ENCODE data around the gene ABCB9. TPM values are rescaled to one million over a fixed set of nuclear protein-coding genes. Genes with fewer than 3 reads are reported as not detected.
"Not testable (repeated sequence)": the region's sequence is repeated elsewhere in the genome, so short reads cannot be mapped to it uniquely, and the experiment has no call there.

ABCB9 gene
- total RNA-seq, 4 donors from 2014 or later, result 0.40 to 15.3 (median 9.2) TPM

- Histone ChIP-seq H3K27ac (peak overlapping the region; percentile 70 to 78 (median 72)), H3K4me3 (no peak overlapping the region), H3K36me3 (peaks cover 0 to 2% (median 0%) of the 10 kb centered on the region in 4 donors), H3K4me1 (peaks cover 11 to 52% (median 16%) of the 10 kb centered on the region in 4 donors), H3K9me3 (no peaks in the 10 kb centered on the region), H3K27me3 (no peaks in the 10 kb centered on the region)
- intact Hi-C loops (cut with DNase I; ENCODE audit: low total_unique reads) (no loop called here), in situ Hi-C loops (cut with MboI; ENCODE audit: low pct_ligation_motif_present in 1 of 4, low pct_unique_long_range_greater_than_20kb in 1 of 4, low sequenced_read_pairs in 3 of 4) (no loop called here)
- no peak for TF ChIP-seq CTCF (IDR thresholded peaks at IDR 0.05)
- no peak for TF ChIP-seq POLR2A (IDR thresholded peaks at IDR 0.05)
- TF ChIP-seq EP300 (IDR thresholded peaks at IDR 0.05; ENCODE audit: low read depth), result no peak
- TF ChIP-seq POLR2AphosphoS5 (IDR thresholded peaks at IDR 0.05), result peak in 2 of 3 donors; percentile 30 to 50
- WGBS, 2 donors (ENCODE audit: low coverage in 1 of 2), result 54% methylated on average over 8 of the region's 9 CpGs; no CpG with 5 or more reads in 1 of the 2 donors
- DNase-seq, result peak; percentile 77
These were observed 48.6 kb downstream of the ABCB9 start for GRCh38 chr12:122917507-122918121.

- no peak overlapping the region for H3K4me3 ChIP-seq
- DNase-seq, result no peak
- H3K9me3 ChIP-seq, result no peaks in the 10 kb centered on the region
- 70 to 76% methylated on average over 4 to 12 of the region's 12 CpGs for WGBS, 2 donors (ENCODE audit: low coverage in 1 of 2)
- TF ChIP-seq CTCF (IDR thresholded peaks at IDR 0.05) (no peak), EP300 (IDR thresholded peaks at IDR 0.05; ENCODE audit: low read depth) (no peak), POLR2AphosphoS5 (IDR thresholded peaks at IDR 0.05) (no peak), POLR2A (IDR thresholded peaks at IDR 0.05) (no peak)
- in situ Hi-C loops (cut with MboI; ENCODE audit: low pct_ligation_motif_present in 1 of 4, low pct_unique_long_range_greater_than_20kb in 1 of 4, low sequenced_read_pairs in 3 of 4), result no loop called here
- intact Hi-C loops (cut with DNase I; ENCODE audit: low total_unique reads), result no loop called here
- H3K27ac ChIP-seq, result peak overlapping the region; percentile 16 to 80 (median 68)
- H3K4me1 ChIP-seq, result peaks cover 0 to 29% (median 16%) of the 10 kb centered on the region in 4 donors
- no peaks in the 10 kb centered on the region for H3K36me3 ChIP-seq
- H3K27me3 ChIP-seq, result no peaks in the 10 kb centered on the region
These were observed 56.6 kb downstream of the ABCB9 start for GRCh38 chr12:122909442-122910288.

- H3K36me3 ChIP-seq, result no peaks in the 10 kb centered on the region
- H3K27ac ChIP-seq, result peak overlapping the region; percentile 72 to 85 (median 78)
- TF ChIP-seq POLR2AphosphoS5 (IDR thresholded peaks at IDR 0.05) (peak in 2 of 3 donors; percentile 50 to 64), EP300 (IDR thresholded peaks at IDR 0.05; ENCODE audit: low read depth) (no peak), POLR2A (IDR thresholded peaks at IDR 0.05) (no peak), CTCF (IDR thresholded peaks at IDR 0.05) (no peak)
- in situ Hi-C loops (cut with MboI; ENCODE audit: low pct_ligation_motif_present in 1 of 4, low pct_unique_long_range_greater_than_20kb in 1 of 4, low sequenced_read_pairs in 3 of 4), result no loop called here
- whole genome bisulfite sequencing, 2 donors (ENCODE audit: low coverage in 1 of 2), result 61 to 80% methylated on average over 1 to 6 of the region's 6 CpGs
- no peaks in the 10 kb centered on the region for H3K27me3 ChIP-seq
- H3K9me3 ChIP-seq, result no peaks in the 10 kb centered on the region
- no peak overlapping the region for H3K4me3 ChIP-seq
- intact Hi-C loops (cut with DNase I; ENCODE audit: low total_unique reads), result no loop called here
- DNase-seq, result peak; percentile 80
- H3K4me1 ChIP-seq, result peaks cover 0 to 34% (median 19%) of the 10 kb centered on the region in 4 donors
These were observed 57.3 kb downstream of the ABCB9 start for GRCh38 chr12:122908915-122909314.

- intact Hi-C loops (cut with DNase I; ENCODE audit: low total_unique reads); H3K27me3 ChIP-seq; H3K9me3 ChIP-seq; H3K36me3 ChIP-seq; in situ Hi-C loops (cut with MboI; ENCODE audit: low pct_ligation_motif_present in 1 of 4, low pct_unique_long_range_greater_than_20kb in 1 of 4, low sequenced_read_pairs in 3 of 4); H3K4me3 ChIP-seq; DNase-seq: not testable (repeated sequence)
- Histone ChIP-seq H3K4me1 (peaks cover 5 to 47% (median 28%) of the 10 kb centered on the region in 4 donors), H3K27ac (peak overlapping the region in 1 of 4 donors; percentile 26)
- WGBS, 2 donors (ENCODE audit: low coverage in 1 of 2), result 88 to 92% methylated on average over 3 to 5 of the region's 5 CpGs
These were observed 61.0 kb downstream of the ABCB9 start for GRCh38 chr12:122905258-122905657.
